GM19035 (cell line): ENCODE measurements around the gene TMSB15C.
"Not testable (repeated sequence)": the region's sequence is repeated elsewhere in the genome, so short reads cannot be mapped to it uniquely, and the experiment has no call there.

Experiments used
- ATAC-seq: cut with Tn5 transposase; IDR thresholded peaks from one replicate; pipeline ENCODE4 v1.9.1; 2021; ENCODE audit not compliant: unreplicated experiment

TMSB15C gene

GRCh38 chrX:104075778-104076445, at the start of gene TMSB15C:
TMSB15C (minus strand) TSS chrX:104076236.
- peak; percentile 99 for ATAC-seq

- no peak for ATAC-seq
Observed at GRCh38 chrX:104122829-104123228, 46.8 kb upstream of the TMSB15C start.

GRCh38 chrX:104118765-104119164, 42.7 kb upstream of the TMSB15C start:
- ATAC-seq = no peak

- no peak for ATAC-seq
Observed at GRCh38 chrX:104117759-104118158, 41.7 kb upstream of the TMSB15C start.

- ATAC-seq = peak; percentile 33
Observed at GRCh38 chrX:104113222-104113965, 37.4 kb upstream of the TMSB15C start.

- peak; percentile 79 for ATAC-seq
Observed at GRCh38 chrX:104112326-104112951, 36.4 kb upstream of the TMSB15C start, which contains the start of gene ZCCHC18. ZCCHC18 (plus strand) TSS chrX:104112523; CDS start chrX:104114112, 1,589 bp downstream.

GRCh38 chrX:104110491-104111240, 34.6 kb upstream of the TMSB15C start:
- ATAC-seq = not testable (repeated sequence)

GRCh38 chrX:104108955-104109354, 32.9 kb upstream of the TMSB15C start:
- ATAC-seq = no peak

GRCh38 chrX:104105330-104106262, 29.6 kb upstream of the TMSB15C start:
- no peak for ATAC-seq

- no peak for ATAC-seq
Observed at GRCh38 chrX:104104676-104105075, 28.6 kb upstream of the TMSB15C start.

GRCh38 chrX:104098919-104099318, 22.9 kb upstream of the TMSB15C start:
- ATAC-seq = no peak

- no peak for ATAC-seq
Observed at GRCh38 chrX:104098151-104098808, 22.2 kb upstream of the TMSB15C start.

- ATAC-seq = no peak
Observed at GRCh38 chrX:104085919-104086318, 9.9 kb upstream of the TMSB15C start.

- no peak for ATAC-seq
Observed at GRCh38 chrX:104085477-104085876, 9.4 kb upstream of the TMSB15C start.

- no peak for ATAC-seq
Observed at GRCh38 chrX:104084534-104085277, 8.7 kb upstream of the TMSB15C start.

- ATAC-seq = no peak
Observed at GRCh38 chrX:104084063-104084462, 8.0 kb upstream of the TMSB15C start.

GRCh38 chrX:104077854-104078253, 1.8 kb upstream of the TMSB15C start:
- ATAC-seq = not testable (repeated sequence)

GRCh38 chrX:104062636-104063035, 13.4 kb downstream of the TMSB15C start:
- not testable (repeated sequence) for ATAC-seq

- ATAC-seq = not testable (repeated sequence)
Observed at GRCh38 chrX:104054956-104055355, 21.1 kb downstream of the TMSB15C start.
